Ascending aorta (tissue), 2 donors: ENCODE data around the gene PGM3. TPM values are rescaled to one million over a fixed set of nuclear protein-coding genes. Genes with fewer than 3 reads are reported as not detected.

ENCODE experiments used
- DNase-seq, 2 donors: peaks; one replicate each; pipeline ENCODE4 v3.0.0-alpha.2; 2019; ENCODE audit warnings: low spot score in 2 of 2
- H3K27ac ChIP-seq, 2 donors: fragments of 200-600 bp; sonication (generic); one replicate each; pipeline ENCODE4 v1.5.1; 2016 to 2017; ENCODE audit warnings: mild to moderate bottlenecking in 1 of 2
- H3K27me3 ChIP-seq: fragments of 200-600 bp; sonication (generic); one replicate; pipeline ENCODE4 v1.5.1; 2017
- H3K36me3 ChIP-seq, 2 donors: fragments of 200-600 bp; sonication (generic); one replicate each; pipeline ENCODE4 v1.5.1; 2016
- H3K4me1 ChIP-seq, 2 donors: fragments of 200-600 bp; sonication (generic); one replicate each; pipeline ENCODE4 v1.5.1; 2016 to 2017; ENCODE audit warnings: mild to moderate bottlenecking in 1 of 2
- H3K4me3 ChIP-seq, 2 donors: fragments of 200-600 bp; sonication (generic); one replicate each; pipeline ENCODE4 v1.5.1; 2016 to 2017; ENCODE audit warnings: mild to moderate bottlenecking in 1 of 2
- H3K9me3 ChIP-seq, 2 donors: fragments of 200-600 bp; sonication (generic); one replicate each; pipeline ENCODE4 v1.5.1; 2016
- CTCF ChIP-seq, 3 experiments: fragments of 200-600 bp in 2 of 3; fragments of 450-650 bp in 1 of 3; sonication (generic) in 2 of 3; IDR thresholded peaks; one replicate each; pipeline ENCODE4 v1.5.1; 2016 to 2019; ENCODE audit warnings: antibody characterized with exemption in 3 of 3, mild to moderate bottlenecking in 1 of 3, moderate library complexity in 1 of 3
- intact Hi-C: fragments of 100-400 bp; cut with DNase I; formaldehyde crosslinking; loops from one replicate; pipeline ENCODE4 v1.15.1; 2023
- total RNA-seq: library from RNA; depleted of rRNA; stranded (reverse); fragments of >200 nt; gene quantifications from one replicate; pipeline ENCODE4 v1.1.0, GENCODE V29; 2016

PGM3 gene
- total RNA-seq, 1 donor from 2014 or later, result 17.9 TPM

- intact Hi-C loops, result loop anchor here (5.0 to 10.0 kb wide), 5 partner anchors 664 to 1574 kb away; partner anchors contain the start of genes CEP162, CYB5R4, IBTK and RIPPLY2
- Histone ChIP-seq H3K9me3 (no peaks in the 10 kb centered on the region), H3K36me3 (peaks cover 8 to 14% of the 10 kb centered on the region in 2 donors), H3K27ac (no peak overlapping the region), H3K4me1 (peaks cover 0 to 19% of the 10 kb centered on the region in 2 donors), H3K4me3 (no peak overlapping the region), H3K27me3 (no peaks in the 10 kb centered on the region)
- DNase-seq, result no peak
- TF ChIP-seq CTCF (IDR thresholded peaks at IDR 0.05), result no peak
These were observed 2.4 kb downstream of the PGM3 start for GRCh38 chr6:83190626-83191025.

GRCh38 chr6:83188501-83188900, 4.6 kb downstream of the PGM3 start:
- intact Hi-C loops, result no loop called here
- no peak overlapping the region for H3K4me3 ChIP-seq
- peaks cover 0 to 11% of the 10 kb centered on the region in 2 donors for H3K4me1 ChIP-seq
- peaks cover 20 to 33% of the 10 kb centered on the region in 2 donors for H3K36me3 ChIP-seq
- H3K9me3 ChIP-seq, result no peaks in the 10 kb centered on the region
- no peak for TF ChIP-seq CTCF (IDR thresholded peaks at IDR 0.05)
- no peak for DNase-seq
- no peaks in the 10 kb centered on the region for H3K27me3 ChIP-seq
- no peak overlapping the region for H3K27ac ChIP-seq

- DNase-seq, result no peak
- TF ChIP-seq CTCF (IDR thresholded peaks at IDR 0.05), result no peak
- Histone ChIP-seq H3K27me3 (no peaks in the 10 kb centered on the region), H3K4me1 (no peaks in the 10 kb centered on the region), H3K4me3 (no peak overlapping the region), H3K9me3 (no peaks in the 10 kb centered on the region), H3K27ac (no peak overlapping the region), H3K36me3 (peaks cover 30 to 60% of the 10 kb centered on the region in 2 donors)
- intact Hi-C loops, result no loop called here
These were observed 8.0 kb downstream of the PGM3 start for GRCh38 chr6:83185096-83185495.

- H3K27me3 ChIP-seq, result no peaks in the 10 kb centered on the region
- no peak for DNase-seq
- H3K4me3 ChIP-seq, result no peak overlapping the region
- intact Hi-C loops, result no loop called here
- H3K36me3 ChIP-seq, result peaks cover 32 to 58% of the 10 kb centered on the region in 2 donors
- peak overlapping the region; percentile 2 to 38 for H3K27ac ChIP-seq
- H3K9me3 ChIP-seq, result no peaks in the 10 kb centered on the region
- no peak for TF ChIP-seq CTCF (IDR thresholded peaks at IDR 0.05)
- H3K4me1 ChIP-seq, result no peaks in the 10 kb centered on the region
These were observed 9.8 kb downstream of the PGM3 start for GRCh38 chr6:83183082-83183828.

- no peaks in the 10 kb centered on the region for H3K9me3 ChIP-seq
- H3K27ac ChIP-seq, result no peak overlapping the region
- no peak for DNase-seq
- intact Hi-C loops, result no loop called here
- H3K4me3 ChIP-seq, result no peak overlapping the region
- H3K36me3 ChIP-seq, result peaks cover 31 to 68% of the 10 kb centered on the region in 2 donors
- H3K27me3 ChIP-seq, result no peaks in the 10 kb centered on the region
- no peaks in the 10 kb centered on the region for H3K4me1 ChIP-seq
- TF ChIP-seq CTCF (IDR thresholded peaks at IDR 0.05), result no peak
These were observed 11.0 kb downstream of the PGM3 start for GRCh38 chr6:83182114-83182513.
